Gastroesophageal sphincter (tissue), 4 donors: Measurements from ENCODE around the gene TP53INP2. TPM values are rescaled to one million over a fixed set of nuclear protein-coding genes. Genes with fewer than 3 reads are reported as not detected.

Experiments
- ATAC-seq: fragments of 150-250 bp; one replicate; pipeline ENCODE4 v1.9.1; 2016; ENCODE audit warnings: mild to moderate bottlenecking, moderate library complexity
- H3K27ac ChIP-seq, 4 donors: fragments of 200-600 bp; sonication (generic) in 3 of 4; 1 replicate in 3 of 4; 2 replicates in 1 of 4; pipeline ENCODE4 v1.5.1; 2016 to 2019
- H3K27me3 ChIP-seq: fragments of 200-600 bp; sonication (generic); one replicate; pipeline ENCODE4 v1.5.1; 2019
- H3K36me3 ChIP-seq, 2 donors: fragments of 200-600 bp; sonication (generic); one replicate each; pipeline ENCODE4 v1.5.1; 2019; ENCODE audit warnings: control low read depth in 1 of 2
- H3K4me1 ChIP-seq, 3 donors: fragments of 200-600 bp; sonication (generic); 1 replicate in 2 of 3; 2 replicates in 1 of 3; pipeline ENCODE4 v1.5.1; 2016 to 2019; ENCODE audit warnings: control low read depth in 2 of 3
- H3K4me3 ChIP-seq, 2 donors: fragments of 200-600 bp; sonication (generic); one replicate each; pipeline ENCODE4 v1.5.1; 2019; ENCODE audit warnings: mild to moderate bottlenecking in 1 of 2, moderate library complexity in 1 of 2
- H3K9me3 ChIP-seq, 3 donors: fragments of 200-600 bp; sonication (generic); one replicate each; pipeline ENCODE4 v1.5.1; 2017 to 2019; ENCODE audit warnings: control low read depth in 2 of 3
- EP300 ChIP-seq: sonication (generic); formaldehyde crosslinking; IDR thresholded peaks from one replicate; pipeline ENCODE4 v1.6.1; 2017; ENCODE audit warnings: antibody characterized with exemption, mild to moderate bottlenecking
- POLR2A ChIP-seq, 2 donors: fragments of 450-650 bp; IDR thresholded peaks; one replicate each; pipeline ENCODE4 v1.6.1; 2017; ENCODE audit warnings: antibody characterized with exemption in 2 of 2, mild to moderate bottlenecking in 2 of 2, moderate library complexity in 1 of 2
- POLR2AphosphoS5 ChIP-seq: sonication (generic); formaldehyde crosslinking; IDR thresholded peaks from one replicate; pipeline ENCODE4 v1.6.1; 2017; ENCODE audit warnings: antibody characterized with exemption
- WGBS, 2 donors: methylation state at CpG; one replicate each; pipeline ENCODE4 v1.1.5; 2018; ENCODE audit warnings: low coverage in 1 of 2; 5-methylcytosine and 5-hydroxymethylcytosine counted together
- total RNA-seq, 4 donors: library from RNA; depleted of rRNA; stranded (reverse); fragments of >200 nt; gene quantifications; one replicate each; pipeline ENCODE4 v1.1.0, GENCODE V29; 2016
- TF ChIP-seq, protein P1 (sequence below), 4 experiments: fragments of 200-600 bp in 2 of 4; fragments of 450-650 bp in 2 of 4; sonication (generic) in 1 of 4; IDR thresholded peaks; one replicate each; pipeline ENCODE4 v1.5.1; 2017 to 2019; ENCODE audit warnings: antibody characterized with exemption in 4 of 4, mild to moderate bottlenecking in 2 of 4, moderate library complexity in 2 of 4

Gene TP53INP2
- total RNA-seq, 4 donors from 2014 or later: 22.8 to 67.8 (median 53.0) TPM

GRCh38 chr20:34724172-34724571, 20.0 kb downstream of the TP53INP2 start:
- no peak overlapping the region for H3K27ac ChIP-seq
- no peaks in the 10 kb centered on the region for H3K27me3 ChIP-seq
- ATAC-seq: no peak
- no peak for TF ChIP-seq EP300
- no peak for TF ChIP-seq POLR2AphosphoS5
- TF ChIP-seq, protein P1, sequence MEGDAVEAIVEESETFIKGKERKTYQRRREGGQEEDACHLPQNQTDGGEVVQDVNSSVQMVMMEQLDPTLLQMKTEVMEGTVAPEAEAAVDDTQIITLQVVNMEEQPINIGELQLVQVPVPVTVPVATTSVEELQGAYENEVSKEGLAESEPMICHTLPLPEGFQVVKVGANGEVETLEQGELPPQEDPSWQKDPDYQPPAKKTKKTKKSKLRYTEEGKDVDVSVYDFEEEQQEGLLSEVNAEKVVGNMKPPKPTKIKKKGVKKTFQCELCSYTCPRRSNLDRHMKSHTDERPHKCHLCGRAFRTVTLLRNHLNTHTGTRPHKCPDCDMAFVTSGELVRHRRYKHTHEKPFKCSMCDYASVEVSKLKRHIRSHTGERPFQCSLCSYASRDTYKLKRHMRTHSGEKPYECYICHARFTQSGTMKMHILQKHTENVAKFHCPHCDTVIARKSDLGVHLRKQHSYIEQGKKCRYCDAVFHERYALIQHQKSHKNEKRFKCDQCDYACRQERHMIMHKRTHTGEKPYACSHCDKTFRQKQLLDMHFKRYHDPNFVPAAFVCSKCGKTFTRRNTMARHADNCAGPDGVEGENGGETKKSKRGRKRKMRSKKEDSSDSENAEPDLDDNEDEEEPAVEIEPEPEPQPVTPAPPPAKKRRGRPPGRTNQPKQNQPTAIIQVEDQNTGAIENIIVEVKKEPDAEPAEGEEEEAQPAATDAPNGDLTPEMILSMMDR (IDR thresholded peaks at IDR 0.05): no peak
- TF ChIP-seq POLR2A (IDR thresholded peaks at IDR 0.05): no peak
- no peaks in the 10 kb centered on the region for H3K9me3 ChIP-seq
- 81 to 87% methylated on average over 3 of the region's 3 CpGs for WGBS, 2 donors
- H3K4me3 ChIP-seq: no peak overlapping the region
- H3K4me1 ChIP-seq: peaks cover 0 to 18% (median 5%) of the 10 kb centered on the region in 3 donors
- peaks cover 0 to 62% of the 10 kb centered on the region in 2 donors for H3K36me3 ChIP-seq

GRCh38 chr20:34729416-34729815, 25.3 kb downstream of the TP53INP2 start:
- Histone ChIP-seq H3K27me3 (no peaks in the 10 kb centered on the region), H3K4me1 (peaks cover 8 to 32% (median 12%) of the 10 kb centered on the region in 3 donors), H3K9me3 (no peaks in the 10 kb centered on the region), H3K36me3 (peaks cover 0 to 77% of the 10 kb centered on the region in 2 donors), H3K27ac (peak overlapping the region in 2 of 4 donors; percentile 11 to 16), H3K4me3 (no peak overlapping the region)
- TF ChIP-seq EP300: no peak
- ATAC-seq: no peak
- 86 to 94% methylated on average over 2 of the region's 2 CpGs for WGBS, 2 donors

- no peak overlapping the region for H3K4me3 ChIP-seq
- H3K27me3 ChIP-seq: no peaks in the 10 kb centered on the region
- peak; percentile 34 for ATAC-seq
- peaks cover 8 to 51% (median 12%) of the 10 kb centered on the region in 3 donors for H3K4me1 ChIP-seq
- no peaks in the 10 kb centered on the region for H3K9me3 ChIP-seq
- WGBS, 2 donors: 50% methylated on average over 1 of the region's 1 CpG
- peak overlapping the region; percentile 26 to 63 (median 60) for H3K27ac ChIP-seq
- TF ChIP-seq POLR2A (IDR thresholded peaks at IDR 0.05) (no peak), EP300 (no peak), POLR2AphosphoS5 (no peak)
- TF ChIP-seq, protein P1 (IDR thresholded peaks at IDR 0.05): no peak
- H3K36me3 ChIP-seq: peaks cover 0 to 56% of the 10 kb centered on the region in 2 donors
Measured at GRCh38 chr20:34732523-34732922, 28.4 kb downstream of the TP53INP2 start.

DNA sequence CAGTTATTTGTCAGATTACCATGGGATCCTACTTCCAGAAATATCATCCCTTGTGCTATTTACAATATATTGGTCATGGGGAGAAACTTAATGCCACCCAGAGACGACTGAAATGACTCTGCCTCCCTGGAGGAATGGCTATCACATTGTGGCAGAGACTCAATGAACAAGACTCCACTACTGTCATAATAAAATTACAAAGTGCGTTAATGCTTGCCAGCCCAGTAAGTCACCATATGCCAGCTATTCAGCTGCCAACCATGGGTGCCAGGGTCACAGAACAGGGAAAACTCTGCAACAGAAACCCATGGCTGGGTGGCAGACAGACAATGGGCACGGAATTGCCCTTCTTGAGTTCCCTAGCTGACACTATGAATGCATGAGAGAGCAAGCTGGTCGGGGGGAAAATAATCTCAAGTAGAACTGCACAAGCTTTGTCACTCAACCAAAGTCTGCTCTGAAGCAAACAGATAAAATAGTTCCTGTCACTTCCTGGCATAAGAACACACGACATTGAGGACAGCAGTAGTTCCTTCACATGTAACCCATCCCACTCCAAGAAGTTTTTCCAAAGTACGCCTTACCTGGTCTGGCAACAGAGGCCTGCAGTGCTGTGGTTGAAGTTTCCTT, 32.1 kb downstream of the TP53INP2 start:
- 72% methylated on average over 6 of the region's 6 CpGs; no CpG with 5 or more reads in 1 of the 2 donors for WGBS, 2 donors

GRCh38 chr20:34743039-34743438, 38.9 kb downstream of the TP53INP2 start:
- Histone ChIP-seq H3K4me3 (no peak overlapping the region), H3K9me3 (no peaks in the 10 kb centered on the region), H3K36me3 (peaks cover 0 to 90% of the 10 kb centered on the region in 2 donors), H3K27me3 (no peaks in the 10 kb centered on the region), H3K4me1 (peaks cover 0 to 10% (median 0%) of the 10 kb centered on the region in 3 donors), H3K27ac (no peak overlapping the region)
- WGBS, 2 donors: no CpG with 5 or more reads among the region's 1 CpG
- ATAC-seq: no peak
- no peak for TF ChIP-seq POLR2AphosphoS5
- TF ChIP-seq, protein P1 (IDR thresholded peaks at IDR 0.05): no peak
- no peak for TF ChIP-seq POLR2A (IDR thresholded peaks at IDR 0.05)
- TF ChIP-seq EP300: no peak

More for the DNA sequence above, 32.1 kb downstream of the TP53INP2 start:
- Histone ChIP-seq H3K4me1 (peaks cover 8 to 48% (median 12%) of the 10 kb centered on the region in 3 donors), H3K27me3 (no peaks in the 10 kb centered on the region), H3K4me3 (no peak overlapping the region), H3K27ac (no peak overlapping the region), H3K9me3 (no peaks in the 10 kb centered on the region), H3K36me3 (peaks cover 0 to 62% of the 10 kb centered on the region in 2 donors)
- TF ChIP-seq, protein P1 (IDR thresholded peaks at IDR 0.05): no peak
- TF ChIP-seq EP300: no peak
- no peak for TF ChIP-seq POLR2A (IDR thresholded peaks at IDR 0.05)
- TF ChIP-seq POLR2AphosphoS5: no peak
- no peak for ATAC-seq
